HG03442 (cell line): ENCODE results near the gene PATE1.

ENCODE experiments used
- ATAC-seq: cut with Tn5 transposase; IDR thresholded peaks from one replicate; pipeline ENCODE4 v1.9.1; 2021; ENCODE audit warnings: mild to moderate bottlenecking, moderate library complexity; ENCODE audit not compliant: unreplicated experiment

PATE1 gene

DNA sequence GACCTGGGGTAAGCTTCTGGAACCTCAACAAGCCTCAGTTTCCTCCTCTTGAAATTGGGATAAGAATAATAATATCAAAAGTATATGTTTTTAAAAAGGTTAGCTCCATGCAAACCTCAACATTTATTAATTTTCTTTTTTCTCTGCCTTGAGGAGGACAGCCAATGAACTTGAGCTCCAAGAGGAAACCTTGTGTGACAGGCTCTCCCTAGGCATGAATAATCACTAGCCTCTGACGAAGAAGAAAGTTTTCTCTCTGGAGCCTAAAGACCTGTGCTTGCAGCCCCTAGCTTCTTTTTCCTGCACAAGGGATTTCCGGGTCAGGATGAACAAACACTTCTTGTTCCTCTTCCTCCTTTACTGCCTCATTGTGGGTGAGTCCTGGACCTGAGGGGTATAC, 41.7 kb downstream of the PATE1 start, which contains the start of gene PATE3:
PATE3 (plus strand) TSS at position 301 of the 400 bp plus-strand sequence; CDS start at position 326, 25 bp downstream.
- ATAC-seq: no peak

DNA sequence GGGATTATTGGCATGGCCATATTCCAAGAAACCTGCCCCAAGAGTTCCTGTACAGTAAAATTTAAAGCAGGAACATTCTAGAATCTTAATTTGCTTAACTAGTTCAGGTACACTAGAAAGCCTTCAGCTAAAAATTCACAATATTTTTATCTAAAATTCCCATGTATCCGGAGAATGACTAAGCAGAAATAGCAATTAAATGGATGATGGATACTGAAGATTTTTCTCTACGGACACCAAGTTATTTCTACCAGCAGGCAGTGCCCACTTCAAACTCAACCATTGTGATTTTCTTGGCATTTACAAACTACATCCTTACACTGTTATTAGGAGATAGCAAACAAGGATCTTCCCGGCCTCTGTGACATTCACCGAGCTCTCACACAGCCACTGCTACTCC, 44.7 kb downstream of the PATE1 start:
- ATAC-seq: no peak

DNA sequence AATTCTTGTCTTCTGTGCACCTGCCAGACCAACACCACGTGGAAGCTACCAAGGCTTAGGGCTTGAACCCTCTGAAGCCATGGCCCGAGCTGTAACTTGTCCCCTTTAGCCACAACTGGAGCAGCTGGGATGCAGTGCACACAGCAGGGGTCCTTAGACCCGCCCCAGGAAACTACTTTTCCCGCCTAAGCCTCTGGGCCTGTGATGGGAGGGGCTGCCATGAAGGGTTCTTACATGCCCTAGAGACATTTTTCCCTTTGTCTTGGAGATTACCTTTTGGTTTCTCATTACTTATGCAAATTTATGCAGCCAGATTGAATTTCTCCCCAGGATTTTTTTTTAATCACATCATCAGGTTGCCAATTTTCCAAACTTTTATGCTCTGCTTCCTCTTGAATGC, 51.6 kb downstream of the PATE1 start:
- ATAC-seq: no peak
